ENCODE data around the gene PANK3.
"Not testable (repeated sequence)": the region's sequence is repeated elsewhere in the genome, so short reads cannot be mapped to it uniquely, and the experiment has no call there.

PANK3 gene

DNA sequence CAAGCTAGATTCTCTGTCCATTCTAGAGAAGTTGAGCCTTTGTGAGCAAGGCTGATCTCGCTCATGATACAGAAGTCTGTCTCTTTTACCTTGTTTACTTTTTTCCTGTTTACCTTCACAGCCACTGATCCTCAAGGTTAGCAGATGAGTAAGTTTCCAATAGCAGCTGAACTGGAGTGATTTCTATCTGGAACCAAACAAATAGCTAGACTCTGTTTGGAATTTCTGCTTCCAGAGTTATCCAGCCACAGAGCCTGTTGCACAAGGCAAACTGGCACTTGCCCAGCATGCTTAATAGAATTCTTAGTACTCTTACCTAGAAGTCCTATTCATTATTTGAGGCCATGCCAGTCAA is 12.8 kb upstream of the PANK3 start:
- no peak for DNase-seq (ENCODE audit: low read depth)

GRCh38 chr5:168591302-168592013 is 12.3 kb upstream of the PANK3 start:
- DNase-seq (ENCODE audit: low read depth), result no peak

DNA sequence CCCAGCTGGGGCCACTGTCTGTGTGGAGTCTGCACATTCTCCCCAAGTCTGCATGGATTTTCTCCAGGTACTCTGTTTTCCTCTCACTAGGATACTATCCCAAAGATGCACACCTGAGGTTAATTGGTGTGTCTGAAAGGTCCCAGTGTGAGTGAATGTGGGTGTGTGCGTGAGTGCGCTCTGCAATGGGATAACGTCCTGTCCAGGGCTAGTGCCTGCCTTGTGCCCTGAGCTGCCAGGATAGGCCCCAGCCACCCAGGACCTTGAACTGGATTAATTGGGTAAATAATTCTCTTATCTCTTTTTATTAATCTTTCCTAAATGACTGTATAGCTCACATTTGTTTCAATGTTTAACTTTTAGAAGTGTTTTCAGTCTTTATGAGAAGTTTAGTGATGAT is 11.5 kb upstream of the PANK3 start:
- DNase-seq (ENCODE audit: low read depth), result no peak

DNA sequence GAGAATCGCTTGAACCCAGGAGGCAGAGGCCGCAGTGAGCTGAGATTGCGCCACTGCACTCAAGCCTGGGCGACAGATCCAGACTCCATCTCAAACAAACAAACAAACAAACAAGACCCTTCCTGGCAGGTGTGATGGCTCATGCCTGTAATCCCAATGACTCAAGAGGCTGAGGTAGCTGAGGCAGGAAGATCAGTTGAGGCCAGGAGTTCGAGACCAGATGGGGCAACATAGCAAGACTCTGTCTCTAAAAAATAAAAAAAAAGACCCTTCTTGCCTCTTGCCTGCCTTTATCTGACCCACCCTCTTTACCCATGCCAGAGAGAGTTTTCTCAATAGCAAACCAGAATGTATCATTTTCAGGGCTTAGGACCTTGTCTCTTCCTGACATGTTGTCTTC is 8.8 kb upstream of the PANK3 start:
- no peak for DNase-seq (ENCODE audit: low read depth)

DNA sequence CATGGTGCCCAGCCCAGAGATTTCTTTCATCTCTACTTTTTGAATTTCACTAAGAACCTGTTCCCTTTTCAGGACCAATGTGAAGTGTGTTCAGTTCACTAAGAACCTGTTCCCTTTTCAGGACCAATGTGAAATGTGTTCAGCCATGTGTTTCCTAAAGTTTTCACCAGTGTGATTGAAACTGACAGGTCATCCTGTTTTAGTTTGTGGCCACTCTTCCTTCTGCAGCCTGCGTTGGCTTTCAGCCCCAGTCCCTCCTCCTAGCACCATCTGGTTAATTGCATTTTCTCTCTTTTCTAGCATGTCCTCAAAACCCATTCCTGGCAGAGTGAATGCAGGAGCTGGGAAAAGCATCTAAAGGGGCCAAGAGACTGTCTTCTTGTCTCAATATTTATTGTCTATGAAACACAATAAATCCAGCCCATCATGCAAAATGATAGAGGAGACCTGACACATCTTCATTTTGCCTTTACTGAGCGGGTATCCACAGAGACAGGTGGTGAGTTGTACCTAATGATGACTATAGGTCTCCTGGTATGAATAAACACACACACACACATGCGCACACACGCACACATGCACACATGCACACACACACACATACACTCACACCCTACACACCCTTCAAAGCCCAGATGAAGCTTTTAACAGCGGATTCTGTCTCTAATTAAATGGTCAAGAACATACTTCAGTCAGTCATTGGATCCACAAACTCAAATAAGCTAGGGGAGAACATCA is 6.1 kb upstream of the PANK3 start:
- no peak for DNase-seq (ENCODE audit: low read depth)

DNA sequence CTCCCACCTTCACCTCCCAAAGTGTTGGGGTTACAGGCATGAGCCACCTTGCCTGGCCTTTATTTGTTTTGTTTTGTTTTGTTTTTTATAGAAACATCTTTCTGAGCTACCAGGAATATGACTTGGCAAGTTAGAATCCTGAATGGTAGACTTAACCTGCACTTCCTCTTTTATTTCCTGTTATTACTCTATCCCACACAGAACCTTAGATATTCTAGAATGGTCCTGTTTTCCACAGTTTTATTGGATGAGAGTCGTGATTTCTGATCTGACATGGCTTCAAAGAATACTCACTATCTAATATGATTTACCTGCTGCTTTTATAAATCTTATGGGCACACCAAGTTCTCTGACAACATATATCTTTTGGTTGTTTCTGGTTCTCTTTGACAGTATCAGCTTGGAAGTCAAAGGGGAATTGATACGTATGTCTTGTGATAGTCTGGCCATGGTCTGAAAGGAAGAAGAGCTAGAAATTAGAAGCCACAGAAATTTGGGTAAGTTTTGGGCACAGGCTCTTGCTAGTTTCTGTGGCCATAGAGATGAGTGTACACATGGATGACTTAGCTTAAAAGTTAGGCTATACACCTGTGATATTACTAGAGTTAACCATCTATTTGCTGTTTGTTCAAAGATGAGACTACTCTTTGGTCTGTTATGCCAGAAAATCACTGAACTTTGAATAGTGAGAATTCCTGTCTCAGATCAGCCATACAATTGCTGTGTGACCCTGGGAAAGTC is 4.7 kb upstream of the PANK3 start:
- DNase-seq (ENCODE audit: low read depth), result no peak

DNA sequence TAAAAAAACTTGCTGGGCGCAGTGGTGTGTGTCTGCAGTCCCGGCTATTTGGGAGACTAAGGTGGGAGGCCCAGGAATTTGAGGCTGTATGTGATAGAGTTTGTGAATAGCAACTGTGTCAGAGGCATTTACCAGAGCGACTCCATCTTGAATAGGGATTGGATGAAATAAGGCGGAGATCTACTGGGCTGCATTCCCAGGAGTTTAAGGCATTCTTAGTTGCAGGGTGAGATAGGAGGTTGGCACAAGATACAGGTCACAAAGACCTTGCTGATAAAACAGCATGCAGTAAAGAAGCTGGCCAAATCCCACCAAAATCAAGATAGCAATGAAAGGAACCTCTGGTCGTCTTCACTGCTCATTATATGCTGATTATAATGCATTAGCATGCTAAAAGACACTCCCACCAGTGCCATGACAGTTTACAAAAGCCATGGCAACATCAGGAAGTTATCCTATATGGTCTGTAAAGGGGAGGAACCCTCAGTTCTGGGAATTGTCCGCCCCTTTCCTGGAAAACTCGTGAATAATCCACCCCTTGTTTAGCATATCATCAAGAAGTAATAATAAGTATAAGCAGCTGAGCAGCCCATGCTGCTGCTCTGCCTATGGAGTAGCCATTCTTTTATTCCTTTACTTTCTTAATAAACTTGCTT is 1.8 kb upstream of the PANK3 start:
- DNase-seq (ENCODE audit: low read depth), result not testable (repeated sequence)

GRCh38 chr5:168580227-168580508 is 1.0 kb upstream of the PANK3 start:
- DNase-seq (ENCODE audit: low read depth), result no peak

- peak; percentile 93 for DNase-seq (ENCODE audit: low read depth)
Observed at GRCh38 chr5:168579488-168580226, 489 bp upstream of the PANK3 start.

- DNase-seq (ENCODE audit: low read depth), result no peak
Observed at GRCh38 chr5:168578006-168578405, 1.2 kb downstream of the PANK3 start.

DNA sequence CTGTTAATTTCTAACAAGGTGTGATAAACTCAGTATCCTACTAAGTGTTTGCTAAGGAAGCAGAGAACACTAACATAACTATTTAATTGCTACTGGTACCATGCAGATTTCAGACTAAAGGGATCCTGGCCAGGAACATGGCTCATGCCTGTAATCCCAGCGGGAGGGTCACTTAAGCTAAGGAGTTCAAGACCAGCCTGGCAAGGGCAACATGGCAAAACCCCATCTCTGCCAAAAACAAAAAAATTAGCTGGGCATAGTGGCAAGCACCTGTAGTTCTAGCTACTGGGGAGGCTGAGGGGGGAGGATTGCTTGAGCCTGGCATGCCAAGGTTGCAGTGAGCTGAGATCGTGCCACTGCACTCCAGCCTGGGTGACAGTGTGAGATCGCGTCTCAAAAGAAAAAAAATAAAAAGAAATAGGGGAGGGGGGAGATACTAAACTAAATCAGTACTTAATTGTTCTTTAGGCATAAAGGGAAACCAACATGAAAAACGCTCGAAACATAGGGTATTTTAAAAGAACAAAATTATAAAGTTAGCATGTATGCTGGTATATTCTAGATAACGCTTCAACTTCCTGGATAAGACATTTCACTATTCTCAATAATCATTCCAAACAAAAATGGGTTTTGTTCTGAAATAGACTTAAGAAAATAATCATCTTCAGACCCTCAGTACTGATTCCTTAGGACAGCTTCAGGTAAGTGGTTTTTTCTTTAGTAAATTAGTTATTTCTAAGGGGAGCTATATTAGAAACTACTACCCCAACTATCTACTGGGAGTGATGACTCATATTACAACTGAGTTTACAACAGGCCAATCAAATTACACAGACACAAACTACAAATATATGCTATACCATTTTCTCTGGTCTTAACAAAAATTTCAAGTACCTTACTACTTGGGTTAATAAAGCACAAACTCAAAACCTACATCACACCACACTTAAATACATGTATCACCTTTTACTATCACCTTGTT is 3.5 kb downstream of the PANK3 start:
- no peak for DNase-seq (ENCODE audit: low read depth)

DNA sequence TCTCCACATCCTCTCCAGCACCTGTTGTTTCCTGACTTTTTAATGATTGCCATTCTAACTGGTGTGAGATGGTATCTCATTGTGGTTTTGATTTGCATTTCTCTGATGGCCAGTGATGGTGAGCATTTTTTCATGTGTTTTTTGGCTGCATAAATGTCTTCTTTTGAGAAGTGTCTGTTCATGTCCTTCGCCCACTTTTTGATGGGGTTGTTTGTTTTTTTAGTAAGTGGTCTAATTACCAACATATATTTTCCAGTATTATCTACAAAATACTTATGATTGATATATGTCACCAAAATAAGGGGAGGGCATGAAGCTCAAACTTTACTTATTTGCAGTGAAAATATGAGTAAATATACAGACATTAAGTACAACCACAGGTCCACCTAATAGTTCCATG is 5.0 kb downstream of the PANK3 start:
- DNase-seq (ENCODE audit: low read depth), result not testable (repeated sequence)

GRCh38 chr5:168573663-168574062 is 5.5 kb downstream of the PANK3 start:
- DNase-seq (ENCODE audit: low read depth), result not testable (repeated sequence)

DNA sequence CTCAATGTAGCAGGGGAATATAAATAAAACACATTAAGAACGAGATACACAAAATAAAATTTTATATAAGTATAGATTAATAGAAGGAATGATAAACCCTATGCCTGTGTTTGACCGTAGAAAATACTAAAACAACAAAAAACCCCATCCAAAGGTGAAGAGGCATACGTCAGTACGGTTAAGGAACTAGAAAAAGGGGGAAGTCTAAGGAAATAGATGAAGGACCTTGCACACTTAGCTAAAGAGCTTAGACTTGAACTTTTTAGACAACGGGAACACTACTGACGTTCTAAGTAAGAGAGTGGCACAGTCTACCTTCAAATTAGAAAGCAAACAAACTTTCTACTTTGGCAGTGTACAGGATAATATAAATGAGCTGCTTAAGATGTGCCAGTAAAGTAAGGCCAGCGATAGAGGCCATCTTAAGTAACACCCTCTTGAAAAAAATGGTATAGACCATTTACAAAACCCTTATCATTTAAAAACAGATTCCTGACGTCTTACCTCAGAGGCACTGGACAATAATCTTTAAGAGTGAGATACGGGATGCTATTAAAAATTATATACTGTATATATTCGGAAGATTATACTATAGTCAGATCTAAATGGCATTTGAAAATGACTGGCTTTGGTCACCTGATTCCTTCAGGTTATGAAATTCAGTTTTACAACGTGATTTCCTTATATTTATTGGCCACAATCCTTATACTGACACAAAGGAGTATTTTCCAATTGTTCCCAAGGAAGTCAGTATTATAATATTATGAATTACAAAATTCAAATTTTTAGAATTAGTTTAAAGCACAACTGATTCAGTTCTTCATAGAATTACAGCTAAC is 8.5 kb downstream of the PANK3 start:
- no peak for DNase-seq (ENCODE audit: low read depth)

GRCh38 chr5:168568738-168569137 is 10.4 kb downstream of the PANK3 start:
- no peak for DNase-seq (ENCODE audit: low read depth)

DNA sequence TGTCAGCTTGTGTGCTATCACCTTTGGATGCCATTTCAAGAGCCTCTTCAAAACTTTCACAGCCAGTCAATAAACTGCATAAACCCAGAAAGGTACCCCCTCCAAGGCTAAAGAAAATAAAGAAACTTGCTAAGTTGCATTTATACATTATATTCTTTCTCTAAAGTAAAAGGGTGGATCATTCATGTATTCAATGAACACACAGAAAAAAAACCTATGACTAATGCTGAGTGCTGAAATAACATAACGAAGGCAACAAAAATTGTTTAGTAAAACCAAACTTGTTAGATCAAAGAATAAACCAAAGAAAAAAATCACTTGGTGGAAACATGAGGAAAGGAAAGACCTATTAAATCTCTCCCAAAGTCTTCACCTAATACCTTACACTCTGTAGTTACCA is 15.2 kb downstream of the PANK3 start:
- no peak for DNase-seq (ENCODE audit: low read depth)

GRCh38 chr5:168562279-168562678 is 16.9 kb downstream of the PANK3 start:
- DNase-seq (ENCODE audit: low read depth), result no peak

- DNase-seq (ENCODE audit: low read depth), result no peak
Observed at GRCh38 chr5:168557389-168557788, 21.8 kb downstream of the PANK3 start.

DNA sequence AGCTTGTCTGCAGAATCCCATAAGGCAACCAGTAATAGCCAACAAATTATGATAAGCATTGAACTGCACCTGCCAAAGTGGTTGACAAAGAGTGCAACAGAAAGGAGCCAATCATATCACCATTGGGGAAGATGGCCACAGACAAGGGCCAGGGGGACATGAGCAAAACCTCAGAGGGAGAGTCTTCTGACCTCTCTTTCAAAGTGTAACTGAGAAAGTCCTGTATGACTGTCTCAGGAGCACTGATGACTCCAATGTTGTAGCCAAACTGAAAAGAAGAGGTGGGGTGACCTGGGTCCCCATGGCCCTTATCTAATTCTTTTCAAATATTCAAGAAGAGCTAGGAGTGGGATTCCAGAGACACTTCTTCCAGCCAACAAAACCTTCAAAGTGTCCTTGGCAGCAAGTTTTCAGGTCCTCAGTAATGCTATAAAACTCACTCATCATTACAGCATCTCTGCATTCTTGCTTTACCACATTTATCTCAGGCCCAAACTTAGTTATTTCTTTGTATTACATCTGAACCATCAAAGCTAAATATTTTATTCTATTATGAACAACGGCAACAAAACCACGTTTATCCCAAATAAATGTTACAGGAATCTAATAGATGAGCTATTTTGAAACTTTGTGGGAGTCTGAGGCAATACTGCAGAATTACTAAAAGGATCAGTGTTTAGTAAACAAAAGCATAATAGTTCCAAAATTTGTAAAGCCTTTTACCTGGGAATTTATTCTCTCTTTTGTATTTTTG is 25.6 kb downstream of the PANK3 start:
- DNase-seq (ENCODE audit: low read depth), result no peak
